ENCODE measurements around the gene KCNH1.

The KCNH1 gene

GRCh38 chr1:210758261-210758660, 375.7 kb downstream of the KCNH1 start:
- H3K36me3 ChIP-seq (ENCODE audit: control insufficient read depth, insufficient read depth, low read length): no peaks in the 10 kb centered on the region
- no peaks in the 10 kb centered on the region for H3K9me3 ChIP-seq (ENCODE audit: control insufficient read depth, insufficient read depth, low read length)
- H3K27ac ChIP-seq (ENCODE audit: low read depth, low read length): no peak overlapping the region
- H3K4me3 ChIP-seq (ENCODE audit: low read depth, low read length): no peak overlapping the region
- no peak overlapping the region for H3K9ac ChIP-seq (ENCODE audit: low read depth, low read length)
- H3K4me1 ChIP-seq (ENCODE audit: control insufficient read depth, insufficient read depth, low read length): no peaks in the 10 kb centered on the region; the same call in 1 of the 2 replicates
- H3K27me3 ChIP-seq (ENCODE audit: control insufficient read depth, insufficient read depth, low read length): no peaks in the 10 kb centered on the region

- Histone ChIP-seq H3K27me3 (ENCODE audit: control insufficient read depth, insufficient read depth, low read length) (no peaks in the 10 kb centered on the region), H3K36me3 (ENCODE audit: control insufficient read depth, insufficient read depth, low read length) (no peaks in the 10 kb centered on the region), H3K4me1 (ENCODE audit: control insufficient read depth, insufficient read depth, low read length) (no peaks in the 10 kb centered on the region; the same call in 1 of the 2 replicates), H3K9ac (ENCODE audit: low read depth, low read length) (no peak overlapping the region), H3K27ac (ENCODE audit: low read depth, low read length) (no peak overlapping the region), H3K9me3 (ENCODE audit: control insufficient read depth, insufficient read depth, low read length) (no peaks in the 10 kb centered on the region), H3K4me3 (ENCODE audit: low read depth, low read length) (no peak overlapping the region)
Measured at GRCh38 chr1:210757677-210758076, 376.3 kb downstream of the KCNH1 start.

GRCh38 chr1:210755991-210756659, 377.8 kb downstream of the KCNH1 start:
- Histone ChIP-seq H3K9me3 (ENCODE audit: control insufficient read depth, insufficient read depth, low read length) (no peaks in the 10 kb centered on the region), H3K36me3 (ENCODE audit: control insufficient read depth, insufficient read depth, low read length) (no peaks in the 10 kb centered on the region), H3K27ac (ENCODE audit: low read depth, low read length) (no peak overlapping the region), H3K27me3 (ENCODE audit: control insufficient read depth, insufficient read depth, low read length) (no peaks in the 10 kb centered on the region), H3K4me1 (ENCODE audit: control insufficient read depth, insufficient read depth, low read length) (no peaks in the 10 kb centered on the region; the same call in 1 of the 2 replicates), H3K9ac (ENCODE audit: low read depth, low read length) (no peak overlapping the region), H3K4me3 (ENCODE audit: low read depth, low read length) (no peak overlapping the region)

GRCh38 chr1:210754878-210755665, 378.9 kb downstream of the KCNH1 start:
- no peaks in the 10 kb centered on the region; the same call in 1 of the 2 replicates for H3K4me1 ChIP-seq (ENCODE audit: control insufficient read depth, insufficient read depth, low read length)
- no peak overlapping the region for H3K9ac ChIP-seq (ENCODE audit: low read depth, low read length)
- H3K27me3 ChIP-seq (ENCODE audit: control insufficient read depth, insufficient read depth, low read length): no peaks in the 10 kb centered on the region
- no peaks in the 10 kb centered on the region for H3K36me3 ChIP-seq (ENCODE audit: control insufficient read depth, insufficient read depth, low read length)
- H3K4me3 ChIP-seq (ENCODE audit: low read depth, low read length): no peak overlapping the region
- no peak overlapping the region for H3K27ac ChIP-seq (ENCODE audit: low read depth, low read length)
- no peaks in the 10 kb centered on the region for H3K9me3 ChIP-seq (ENCODE audit: control insufficient read depth, insufficient read depth, low read length)

- no peaks in the 10 kb centered on the region for H3K27me3 ChIP-seq (ENCODE audit: control insufficient read depth, insufficient read depth, low read length)
- H3K27ac ChIP-seq (ENCODE audit: low read depth, low read length): no peak overlapping the region
- H3K9ac ChIP-seq (ENCODE audit: low read depth, low read length): no peak overlapping the region
- no peaks in the 10 kb centered on the region for H3K9me3 ChIP-seq (ENCODE audit: control insufficient read depth, insufficient read depth, low read length)
- H3K36me3 ChIP-seq (ENCODE audit: control insufficient read depth, insufficient read depth, low read length): no peaks in the 10 kb centered on the region
- H3K4me1 ChIP-seq (ENCODE audit: control insufficient read depth, insufficient read depth, low read length): no peaks in the 10 kb centered on the region
- H3K4me3 ChIP-seq (ENCODE audit: low read depth, low read length): no peak overlapping the region
Measured at GRCh38 chr1:210751911-210752310, 382.0 kb downstream of the KCNH1 start.

GRCh38 chr1:210750468-210750867, 383.5 kb downstream of the KCNH1 start:
- no peaks in the 10 kb centered on the region for H3K4me1 ChIP-seq (ENCODE audit: control insufficient read depth, insufficient read depth, low read length)
- no peak overlapping the region for H3K9ac ChIP-seq (ENCODE audit: low read depth, low read length)
- H3K36me3 ChIP-seq (ENCODE audit: control insufficient read depth, insufficient read depth, low read length): no peaks in the 10 kb centered on the region
- no peaks in the 10 kb centered on the region for H3K9me3 ChIP-seq (ENCODE audit: control insufficient read depth, insufficient read depth, low read length)
- no peaks in the 10 kb centered on the region for H3K27me3 ChIP-seq (ENCODE audit: control insufficient read depth, insufficient read depth, low read length)
- H3K27ac ChIP-seq (ENCODE audit: low read depth, low read length): no peak overlapping the region
- H3K4me3 ChIP-seq (ENCODE audit: low read depth, low read length): no peak overlapping the region

GRCh38 chr1:210748796-210749195, 385.2 kb downstream of the KCNH1 start:
- Histone ChIP-seq H3K9ac (ENCODE audit: low read depth, low read length) (no peak overlapping the region), H3K4me1 (ENCODE audit: control insufficient read depth, insufficient read depth, low read length) (no peaks in the 10 kb centered on the region), H3K27ac (ENCODE audit: low read depth, low read length) (no peak overlapping the region), H3K27me3 (ENCODE audit: control insufficient read depth, insufficient read depth, low read length) (no peaks in the 10 kb centered on the region), H3K36me3 (ENCODE audit: control insufficient read depth, insufficient read depth, low read length) (no peaks in the 10 kb centered on the region), H3K4me3 (ENCODE audit: low read depth, low read length) (no peak overlapping the region), H3K9me3 (ENCODE audit: control insufficient read depth, insufficient read depth, low read length) (no peaks in the 10 kb centered on the region)

- Histone ChIP-seq H3K27ac (ENCODE audit: low read depth, low read length) (no peak overlapping the region), H3K9me3 (ENCODE audit: control insufficient read depth, insufficient read depth, low read length) (no peaks in the 10 kb centered on the region)
Measured at GRCh38 chr1:210747890-210748289, 386.1 kb downstream of the KCNH1 start.

GRCh38 chr1:210747112-210747511, 386.8 kb downstream of the KCNH1 start:
- no peaks in the 10 kb centered on the region for H3K4me1 ChIP-seq (ENCODE audit: control insufficient read depth, insufficient read depth, low read length)
- H3K27me3 ChIP-seq (ENCODE audit: control insufficient read depth, insufficient read depth, low read length): no peaks in the 10 kb centered on the region
- no peaks in the 10 kb centered on the region for H3K9me3 ChIP-seq (ENCODE audit: control insufficient read depth, insufficient read depth, low read length)
- H3K9ac ChIP-seq (ENCODE audit: low read depth, low read length): no peak overlapping the region
- H3K4me3 ChIP-seq (ENCODE audit: low read depth, low read length): no peak overlapping the region
- H3K27ac ChIP-seq (ENCODE audit: low read depth, low read length): no peak overlapping the region
- H3K36me3 ChIP-seq (ENCODE audit: control insufficient read depth, insufficient read depth, low read length): no peaks in the 10 kb centered on the region

More at GRCh38 chr1:210747890-210748289, 386.1 kb downstream of the KCNH1 start:
- H3K4me1 ChIP-seq (ENCODE audit: control insufficient read depth, insufficient read depth, low read length): no peaks in the 10 kb centered on the region
- no peak overlapping the region for H3K4me3 ChIP-seq (ENCODE audit: low read depth, low read length)
- H3K9ac ChIP-seq (ENCODE audit: low read depth, low read length): no peak overlapping the region
- H3K27me3 ChIP-seq (ENCODE audit: control insufficient read depth, insufficient read depth, low read length): no peaks in the 10 kb centered on the region
- no peaks in the 10 kb centered on the region for H3K36me3 ChIP-seq (ENCODE audit: control insufficient read depth, insufficient read depth, low read length)

- H3K27ac ChIP-seq (ENCODE audit: low read depth, low read length): no peak overlapping the region
- no peaks in the 10 kb centered on the region for H3K9me3 ChIP-seq (ENCODE audit: control insufficient read depth, insufficient read depth, low read length)
- H3K36me3 ChIP-seq (ENCODE audit: control insufficient read depth, insufficient read depth, low read length): no peaks in the 10 kb centered on the region
- no peaks in the 10 kb centered on the region for H3K4me1 ChIP-seq (ENCODE audit: control insufficient read depth, insufficient read depth, low read length)
- no peaks in the 10 kb centered on the region for H3K27me3 ChIP-seq (ENCODE audit: control insufficient read depth, insufficient read depth, low read length)
- no peak overlapping the region for H3K4me3 ChIP-seq (ENCODE audit: low read depth, low read length)
- no peak overlapping the region for H3K9ac ChIP-seq (ENCODE audit: low read depth, low read length)
Measured at GRCh38 chr1:210746024-210746731, 387.8 kb downstream of the KCNH1 start.

GRCh38 chr1:210743038-210743437, 390.9 kb downstream of the KCNH1 start:
- Histone ChIP-seq H3K9ac (ENCODE audit: low read depth, low read length) (no peak overlapping the region), H3K4me3 (ENCODE audit: low read depth, low read length) (no peak overlapping the region), H3K36me3 (ENCODE audit: control insufficient read depth, insufficient read depth, low read length) (no peaks in the 10 kb centered on the region), H3K9me3 (ENCODE audit: control insufficient read depth, insufficient read depth, low read length) (no peaks in the 10 kb centered on the region), H3K4me1 (ENCODE audit: control insufficient read depth, insufficient read depth, low read length) (no peaks in the 10 kb centered on the region), H3K27ac (ENCODE audit: low read depth, low read length) (no peak overlapping the region), H3K27me3 (ENCODE audit: control insufficient read depth, insufficient read depth, low read length) (no peaks in the 10 kb centered on the region)
